ENCODE measurements around the gene ICE1. TPM values are rescaled to one million over a fixed set of nuclear protein-coding genes. Genes with fewer than 3 reads are reported as not detected.

ICE1 gene
- polyA plus RNA-seq, 1 donor (not counting 4 experiments of a cell fraction or from before 2014, with no cell fraction given): 18.4 TPM

DNA sequence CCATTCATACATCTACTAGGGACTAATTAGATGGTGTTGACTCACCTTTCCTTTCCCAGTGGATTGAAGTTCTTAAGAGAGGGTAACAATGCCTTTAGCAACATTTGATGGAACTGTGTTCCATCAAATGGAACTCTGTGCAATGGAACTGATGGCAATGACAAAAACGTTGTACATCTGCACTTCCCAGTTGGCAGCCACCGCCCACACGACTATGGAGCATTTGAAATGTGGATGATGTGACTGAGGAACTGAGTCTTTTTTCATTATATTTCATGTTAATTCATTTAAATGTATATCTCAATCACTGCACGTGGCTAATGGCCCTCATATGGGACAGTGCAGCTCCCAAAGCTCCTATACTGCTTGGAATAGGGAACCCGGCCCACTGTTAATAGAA lies 39.0 kb upstream of the ICE1 start:
- no peak overlapping the region for H3K4me3 ChIP-seq (ENCODE audit: control insufficient read depth in 2 of 3, extremely low read depth in 1 of 3, insufficient read depth in 2 of 3, low read depth in 1 of 3, low read length in 3 of 3)
- H4K20me1 ChIP-seq (ENCODE audit: control insufficient read depth, extremely low read depth, insufficient read depth, low read length): no peaks in the 10 kb centered on the region
- no peaks in the 10 kb centered on the region for H3K4me1 ChIP-seq (ENCODE audit: control insufficient read depth, extremely low read depth, insufficient read depth, low read length)
- no peaks in the 10 kb centered on the region for H3K9me3 ChIP-seq (ENCODE audit: control insufficient read depth, low read depth, low read length)
- no peak overlapping the region for H2AFZ ChIP-seq (ENCODE audit: control insufficient read depth, low read length)
- no peaks in the 10 kb centered on the region for H3K36me3 ChIP-seq (ENCODE audit: control insufficient read depth in 2 of 2, extremely low read depth in 1 of 2, insufficient read depth in 2 of 2, low read length in 2 of 2)
- H3K9ac ChIP-seq (ENCODE audit: control insufficient read depth, extremely low read depth, insufficient read depth, low read length): no peak overlapping the region
- peaks cover 5% of the 10 kb centered on the region for H3K27me3 ChIP-seq (ENCODE audit: control insufficient read depth, extremely low read depth, insufficient read depth, low read length)
- TF ChIP-seq EZH2 (IDR thresholded peaks at IDR 0.05; ENCODE audit: low read length): no peak
- TF ChIP-seq, protein P1, sequence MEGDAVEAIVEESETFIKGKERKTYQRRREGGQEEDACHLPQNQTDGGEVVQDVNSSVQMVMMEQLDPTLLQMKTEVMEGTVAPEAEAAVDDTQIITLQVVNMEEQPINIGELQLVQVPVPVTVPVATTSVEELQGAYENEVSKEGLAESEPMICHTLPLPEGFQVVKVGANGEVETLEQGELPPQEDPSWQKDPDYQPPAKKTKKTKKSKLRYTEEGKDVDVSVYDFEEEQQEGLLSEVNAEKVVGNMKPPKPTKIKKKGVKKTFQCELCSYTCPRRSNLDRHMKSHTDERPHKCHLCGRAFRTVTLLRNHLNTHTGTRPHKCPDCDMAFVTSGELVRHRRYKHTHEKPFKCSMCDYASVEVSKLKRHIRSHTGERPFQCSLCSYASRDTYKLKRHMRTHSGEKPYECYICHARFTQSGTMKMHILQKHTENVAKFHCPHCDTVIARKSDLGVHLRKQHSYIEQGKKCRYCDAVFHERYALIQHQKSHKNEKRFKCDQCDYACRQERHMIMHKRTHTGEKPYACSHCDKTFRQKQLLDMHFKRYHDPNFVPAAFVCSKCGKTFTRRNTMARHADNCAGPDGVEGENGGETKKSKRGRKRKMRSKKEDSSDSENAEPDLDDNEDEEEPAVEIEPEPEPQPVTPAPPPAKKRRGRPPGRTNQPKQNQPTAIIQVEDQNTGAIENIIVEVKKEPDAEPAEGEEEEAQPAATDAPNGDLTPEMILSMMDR (optimal IDR thresholded peaks at IDR 0.05 in 1 of 3, IDR thresholded peaks at IDR 0.05 in 1 of 3, conservative IDR thresholded peaks at IDR 0.05 in 1 of 3; ENCODE audit: extremely low read depth in 1 of 3, insufficient read depth in 2 of 3, low read length in 3 of 3): no peak
- FAIRE-seq: no peak
- dilution Hi-C loops (cut with MboI; ENCODE audit: extremely low pct_ligation_motif_present, low sequenced_read_pairs): no loop called here
- H3K27ac ChIP-seq (ENCODE audit: control insufficient read depth, insufficient read depth, low read length): no peak overlapping the region
- no peak for DNase-seq (ENCODE audit: low read depth, low spot score)
- no peak overlapping the region for H3K4me2 ChIP-seq (ENCODE audit: control insufficient read depth, extremely low read depth, insufficient read depth, low read depth, low read length)
- no peaks in the 10 kb centered on the region for H3K9me1 ChIP-seq (ENCODE audit: control insufficient read depth, extremely low read depth, insufficient read depth, low read length)
- no peaks in the 10 kb centered on the region for H3K79me2 ChIP-seq (ENCODE audit: control insufficient read depth, insufficient read depth, low read length)

DNA sequence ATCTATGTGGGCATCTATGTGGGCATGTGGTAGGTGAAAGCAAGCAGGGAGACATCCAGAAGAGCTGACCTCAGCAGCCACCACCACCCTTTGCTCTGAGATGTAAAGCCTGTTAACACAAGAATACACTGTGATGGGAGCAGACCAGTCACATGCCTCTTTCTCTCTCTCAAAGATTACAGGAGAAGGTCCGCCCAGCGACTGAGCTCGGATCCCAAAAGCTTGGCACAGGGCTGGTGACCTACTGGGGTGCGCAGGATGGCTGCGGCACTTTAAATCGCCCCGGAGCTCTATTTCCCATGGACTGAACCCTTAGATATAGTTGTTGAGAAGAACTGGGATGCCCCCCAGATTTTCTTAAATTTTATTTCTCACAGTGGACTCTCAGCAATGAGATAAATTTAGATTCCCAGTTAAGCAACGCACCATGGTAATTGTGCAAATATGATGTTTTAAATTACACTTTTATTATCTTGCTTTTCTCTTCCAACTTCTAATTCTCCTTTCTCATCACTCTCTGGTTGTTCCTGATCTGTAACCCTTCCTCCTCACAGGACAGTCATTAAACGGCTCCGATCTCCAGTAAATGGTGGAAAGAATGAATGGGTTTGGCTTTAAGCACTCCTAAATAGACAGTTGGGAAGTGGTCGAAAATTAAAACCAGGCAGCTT lies 37.7 kb upstream of the ICE1 start:
- Histone ChIP-seq H3K9me1 (ENCODE audit: control insufficient read depth, extremely low read depth, insufficient read depth, low read length) (no peaks in the 10 kb centered on the region), H3K4me3 (ENCODE audit: control insufficient read depth in 2 of 3, extremely low read depth in 1 of 3, insufficient read depth in 2 of 3, low read depth in 1 of 3, low read length in 3 of 3) (no peak overlapping the region), H3K4me1 (ENCODE audit: control insufficient read depth, extremely low read depth, insufficient read depth, low read length) (no peaks in the 10 kb centered on the region), H4K20me1 (ENCODE audit: control insufficient read depth, extremely low read depth, insufficient read depth, low read length) (no peaks in the 10 kb centered on the region), H3K9ac (ENCODE audit: control insufficient read depth, extremely low read depth, insufficient read depth, low read length) (no peak overlapping the region), H3K79me2 (ENCODE audit: control insufficient read depth, insufficient read depth, low read length) (no peaks in the 10 kb centered on the region), H3K4me2 (ENCODE audit: control insufficient read depth, extremely low read depth, insufficient read depth, low read depth, low read length) (no peak overlapping the region), H3K27ac (ENCODE audit: control insufficient read depth, insufficient read depth, low read length) (no peak overlapping the region), H3K9me3 (ENCODE audit: control insufficient read depth, low read depth, low read length) (no peaks in the 10 kb centered on the region), H3K36me3 (ENCODE audit: control insufficient read depth in 2 of 2, extremely low read depth in 1 of 2, insufficient read depth in 2 of 2, low read length in 2 of 2) (no peaks in the 10 kb centered on the region), H2AFZ (ENCODE audit: control insufficient read depth, low read length) (no peak overlapping the region), H3K27me3 (ENCODE audit: control insufficient read depth, extremely low read depth, insufficient read depth, low read length) (peaks cover 5% of the 10 kb centered on the region)
- FAIRE-seq (no peak), DNase-seq (ENCODE audit: low read depth, low spot score) (no peak)
- TF ChIP-seq, protein P1 (optimal IDR thresholded peaks at IDR 0.05 in 1 of 3, IDR thresholded peaks at IDR 0.05 in 1 of 3, conservative IDR thresholded peaks at IDR 0.05 in 1 of 3; ENCODE audit: extremely low read depth in 1 of 3, insufficient read depth in 2 of 3, low read length in 3 of 3): no peak
- no peak for TF ChIP-seq EZH2 (IDR thresholded peaks at IDR 0.05; ENCODE audit: low read length)
- dilution Hi-C loops (cut with MboI; ENCODE audit: extremely low pct_ligation_motif_present, low sequenced_read_pairs): no loop called here
